Tibial artery (tissue), 4 donors: ENCODE results near the gene TMEM208.

Source experiments
- DNase-seq, 2 donors: peaks; one replicate each; pipeline ENCODE4 v3.0.0-alpha.2; 2019
- H3K27ac ChIP-seq, 2 donors: fragments of 200-600 bp; sonication (generic) in 1 of 2; 1 replicate in 1 of 2; 2 replicates in 1 of 2; pipeline ENCODE4 v1.5.1; 2018 to 2019; ENCODE audit warnings: mild to moderate bottlenecking in 1 of 2
- H3K27me3 ChIP-seq, 2 donors: fragments of 200-600 bp; sonication (generic) in 1 of 2; one replicate each; pipeline versions ENCODE4 v1.5.1 to v1.6.0; 2016 to 2019
- H3K36me3 ChIP-seq, 3 donors: fragments of 200-600 bp; sonication (generic) in 2 of 3; one replicate each; pipeline ENCODE4 v1.5.1; 2016 to 2019; ENCODE audit warnings: mild to moderate bottlenecking in 2 of 3
- H3K4me1 ChIP-seq, 4 donors: fragments of 200-600 bp; sonication (generic) in 2 of 4; 1 replicate in 3 of 4; 2 replicates in 1 of 4; pipeline ENCODE4 v1.5.1; 2016 to 2019
- H3K4me3 ChIP-seq, 2 donors: fragments of 200-600 bp; sonication (generic) in 1 of 2; 1 replicate in 1 of 2; 2 replicates in 1 of 2; pipeline ENCODE4 v1.5.1; 2018 to 2019; ENCODE audit warnings: mild to moderate bottlenecking in 2 of 2
- H3K9me3 ChIP-seq, 3 donors: fragments of 200-600 bp; sonication (generic) in 1 of 3; one replicate each; pipeline ENCODE4 v1.5.1; 2016 to 2019
- CTCF ChIP-seq, 2 experiments: fragments of 200-600 bp in 1 of 2; fragments of 450-650 bp in 1 of 2; IDR thresholded peaks; one replicate each; pipeline ENCODE4 v1.5.1; 2017 to 2019; ENCODE audit warnings: antibody characterized with exemption in 2 of 2, mild to moderate bottlenecking in 1 of 2, moderate library complexity in 1 of 2
- intact Hi-C: fragments of 100-400 bp; cut with DNase I; formaldehyde crosslinking; loops from one replicate; pipeline ENCODE4 v1.15.0; 2023; ENCODE audit warnings: low total_unique reads

TMEM208 gene

DNA sequence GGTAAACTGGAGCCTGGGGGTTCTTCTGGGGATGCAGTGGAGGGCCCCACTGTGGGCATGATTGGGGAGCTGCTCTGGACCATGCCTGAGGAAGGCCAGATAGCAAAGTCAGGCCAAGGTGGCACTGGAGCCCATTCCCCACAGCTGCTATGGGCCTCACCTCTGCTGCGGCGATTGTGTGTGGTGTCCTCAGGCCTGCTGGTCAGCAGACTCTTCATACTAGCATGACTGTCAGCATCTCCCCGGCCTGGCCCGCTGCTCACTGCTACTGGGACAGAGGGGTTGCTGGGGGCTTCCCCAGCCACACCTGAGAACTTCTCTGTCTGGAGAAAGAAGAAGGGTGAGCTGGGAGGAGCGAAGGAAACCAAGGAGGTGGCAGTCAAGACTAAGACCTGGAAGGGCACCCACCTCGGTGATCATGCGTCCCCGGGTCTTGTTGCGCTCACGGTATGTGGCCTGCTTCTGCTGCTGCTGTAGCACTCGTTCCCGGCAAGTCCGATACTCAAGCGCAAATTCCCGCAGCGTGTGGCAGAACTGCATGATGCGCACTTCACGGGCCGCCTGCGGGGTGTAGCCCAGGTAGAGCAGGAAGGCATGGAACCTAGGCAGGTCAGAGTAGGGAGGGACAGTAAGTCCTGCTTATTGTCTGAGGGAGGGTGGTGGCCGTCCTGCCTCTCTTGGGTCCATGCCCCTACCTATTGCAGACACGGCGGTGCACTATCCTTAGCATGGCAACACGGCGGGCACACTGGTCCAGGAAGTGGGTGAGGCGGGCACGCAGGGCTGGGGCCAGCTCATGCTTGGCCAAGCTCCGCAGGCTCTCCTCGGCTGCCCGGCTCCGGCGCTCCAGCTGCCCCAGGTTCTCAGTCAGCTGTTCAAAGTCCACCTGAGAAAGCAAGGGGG is 3.2 kb downstream of the TMEM208 start:
- intact Hi-C loops, result loop anchor here (2.0 kb wide), 1 partner anchor 15 kb away; no protein-coding TSS in a partner anchor
- no peak for TF ChIP-seq CTCF (IDR thresholded peaks at IDR 0.05)
- peak in 1 of 2 donors; percentile 18 for DNase-seq
- Histone ChIP-seq H3K36me3 (peaks cover 26 to 60% (median 56%) of the 10 kb centered on the region in 3 donors), H3K4me1 (peaks cover 0 to 26% (median 16%) of the 10 kb centered on the region in 4 donors), H3K27ac (no peak overlapping the region), H3K4me3 (no peak overlapping the region), H3K27me3 (no peaks in the 10 kb centered on the region), H3K9me3 (no peaks in the 10 kb centered on the region)

DNA sequence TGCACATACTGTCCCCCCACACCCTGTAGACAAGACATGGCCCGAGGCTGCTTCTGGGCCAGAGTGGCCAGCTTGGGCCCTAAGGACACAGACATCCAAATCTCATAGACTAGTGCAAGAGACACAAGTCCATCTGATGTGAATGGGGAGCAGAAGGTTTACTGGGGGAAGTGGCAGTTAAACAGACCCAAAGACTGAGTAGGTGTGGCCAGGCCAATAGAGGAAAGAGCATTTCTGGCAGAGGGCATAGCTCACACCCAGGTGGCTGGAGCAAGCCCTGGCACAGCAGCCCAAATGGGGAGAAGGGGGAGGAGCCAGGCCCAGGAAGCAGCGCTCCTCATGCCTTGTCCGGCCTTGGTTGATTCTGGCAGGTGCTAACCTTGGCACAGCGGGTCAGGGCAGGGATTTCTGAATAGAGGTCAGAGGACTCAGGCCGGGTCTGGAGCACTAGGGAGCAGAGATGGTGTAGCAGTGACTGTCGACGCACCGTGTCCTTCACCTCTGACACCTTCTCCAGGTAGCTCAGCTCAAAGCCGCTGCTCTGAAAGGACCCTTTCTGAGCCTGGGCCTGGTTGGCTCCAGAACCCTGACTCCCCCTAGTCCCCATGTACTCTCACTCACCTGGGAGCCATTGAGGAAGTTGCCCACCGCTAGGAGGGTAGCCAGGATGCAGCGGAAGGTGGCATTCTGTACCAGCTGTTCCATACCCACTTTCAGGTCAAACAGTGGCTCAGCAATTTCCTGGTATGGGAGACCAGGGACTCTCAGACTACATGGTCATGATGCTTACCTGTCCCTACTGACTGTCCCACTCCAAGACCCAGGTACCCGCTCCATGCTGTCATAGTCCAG is 4.1 kb downstream of the TMEM208 start:
- Histone ChIP-seq H3K4me3 (no peak overlapping the region), H3K27ac (no peak overlapping the region), H3K9me3 (no peaks in the 10 kb centered on the region), H3K36me3 (peaks cover 26 to 69% (median 62%) of the 10 kb centered on the region in 3 donors), H3K27me3 (no peaks in the 10 kb centered on the region), H3K4me1 (peaks cover 0 to 21% (median 14%) of the 10 kb centered on the region in 4 donors)
- intact Hi-C loops, result no loop called here
- no peak for TF ChIP-seq CTCF (IDR thresholded peaks at IDR 0.05)
- DNase-seq, result no peak

GRCh38 chr16:67233596-67233995 is 6.7 kb downstream of the TMEM208 start:
- no peak for DNase-seq
- intact Hi-C loops, result no loop called here
- peaks cover 31 to 89% (median 83%) of the 10 kb centered on the region in 3 donors for H3K36me3 ChIP-seq

DNA sequence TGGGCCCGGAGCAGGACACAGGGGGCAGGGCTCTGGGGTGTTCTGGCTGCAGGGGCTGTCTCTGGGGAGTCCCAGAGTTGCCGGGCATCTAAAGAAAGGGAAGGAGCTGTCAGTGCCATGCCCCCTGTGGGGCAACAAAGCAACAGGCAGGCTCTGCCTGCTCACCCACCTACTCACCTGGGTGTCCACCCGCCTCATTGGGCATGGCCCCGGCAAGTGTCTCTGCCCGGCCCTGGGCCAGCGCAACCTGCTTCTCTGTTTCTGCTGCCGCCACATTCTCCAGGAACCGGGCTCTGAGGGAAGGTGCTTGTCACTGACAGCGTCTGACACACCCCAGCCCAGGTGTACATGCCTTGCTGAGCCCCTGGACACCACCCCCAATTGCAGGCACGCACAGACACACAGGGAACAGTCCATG is 7.3 kb downstream of the TMEM208 start:
- H3K9me3 ChIP-seq, result no peaks in the 10 kb centered on the region
- intact Hi-C loops, result no loop called here
- no peak overlapping the region for H3K27ac ChIP-seq
- H3K27me3 ChIP-seq, result no peaks in the 10 kb centered on the region
- H3K4me3 ChIP-seq, result no peak overlapping the region
- no peak for TF ChIP-seq CTCF (IDR thresholded peaks at IDR 0.05)
- H3K4me1 ChIP-seq, result no peaks in the 10 kb centered on the region
- peaks cover 25 to 89% (median 83%) of the 10 kb centered on the region in 3 donors for H3K36me3 ChIP-seq
- no peak for DNase-seq

More at GRCh38 chr16:67233596-67233995, 6.7 kb downstream of the TMEM208 start:
- no peak overlapping the region for H3K27ac ChIP-seq
- no peaks in the 10 kb centered on the region for H3K27me3 ChIP-seq
- H3K9me3 ChIP-seq, result no peaks in the 10 kb centered on the region
- no peak overlapping the region for H3K4me3 ChIP-seq
- no peak for TF ChIP-seq CTCF (IDR thresholded peaks at IDR 0.05)
- peaks cover 0 to 1% (median 0%) of the 10 kb centered on the region in 4 donors for H3K4me1 ChIP-seq

- no peak for DNase-seq
These were observed 9.1 kb downstream of the TMEM208 start for GRCh38 chr16:67235816-67236562.

More at GRCh38 chr16:67235816-67236562, 9.1 kb downstream of the TMEM208 start:
- no peak for TF ChIP-seq CTCF (IDR thresholded peaks at IDR 0.05)
- Histone ChIP-seq H3K9me3 (no peaks in the 10 kb centered on the region), H3K36me3 (peaks cover 14 to 75% (median 68%) of the 10 kb centered on the region in 3 donors), H3K4me1 (peaks cover 0 to 12% (median 9%) of the 10 kb centered on the region in 4 donors), H3K27ac (no peak overlapping the region), H3K4me3 (no peak overlapping the region), H3K27me3 (no peaks in the 10 kb centered on the region)
- intact Hi-C loops, result no loop called here
